A549 (cell line): Measurements from ENCODE around the gene NGLY1.

Experiments used
- BHLHE40 ChIP-seq: IDR thresholded peaks from 2 replicates; pipeline ENCODE4 v1.6.1; 2012; ENCODE audit warnings: low read depth, low read length, inconsistent platforms
- CHD2 ChIP-seq: fragments of 150-350 bp; IDR thresholded peaks from 2 replicates; pipeline ENCODE4 v1.6.1; 2014; ENCODE audit warnings: low read length; ENCODE audit not compliant: partially characterized antibody
- CTCF ChIP-seq: fragments of >200 bp; sonication (Bioruptor Twin); formaldehyde crosslinking; IDR thresholded peaks from 3 replicates; pipeline ENCODE4 v1.5.1; 2016
- EHMT2 ChIP-seq: fragments of 200-600 bp; sonication (generic); IDR thresholded peaks from 2 replicates; pipeline ENCODE4 v1.6.1; 2016; ENCODE audit warnings: antibody characterized with exemption, low read depth, mild to moderate bottlenecking, moderate library complexity
- EP300 ChIP-seq, 2 experiments: fragments of >200 bp; sonication (Bioruptor Twin); formaldehyde crosslinking; IDR thresholded peaks; 2 replicates in 1 of 2; 3 replicates in 1 of 2; pipeline ENCODE4 v1.6.1; 2016 to 2017
- MYC ChIP-seq: IDR thresholded peaks from 2 replicates; pipeline ENCODE4 v1.6.1; 2012; ENCODE audit warnings: mild to moderate bottlenecking, inconsistent platforms, low read length, improper control_type of control experiment, borderline replicate concordance
- NFE2L2 ChIP-seq: fragments of 150-350 bp; conservative IDR thresholded peaks from 2 replicates; pipeline ENCODE4 v1.6.1; 2014; ENCODE audit warnings: low read length
- POLR2A ChIP-seq: IDR thresholded peaks from 2 replicates; pipeline ENCODE4 v1.6.1; 2012; ENCODE audit warnings: mild to moderate bottlenecking, low read length
- RAD21 ChIP-seq, 2 experiments: fragments of >200 bp in 1 of 2; sonication (Bioruptor Twin) in 1 of 2; formaldehyde crosslinking in 1 of 2; IDR thresholded peaks in 1 of 2; conservative IDR thresholded peaks in 1 of 2; 2 replicates in 1 of 2; 3 replicates in 1 of 2; pipeline ENCODE4 v1.6.1; 2012 to 2018; ENCODE audit warnings: inconsistent platforms in 1 of 2
- REST ChIP-seq: fragments of 200-600 bp; sonication (generic); IDR thresholded peaks from 2 replicates; pipeline ENCODE4 v1.6.1; 2016; ENCODE audit warnings: antibody characterized with exemption, mild to moderate bottlenecking, moderate library complexity
- RFX5 ChIP-seq: fragments of 450-650 bp; IDR thresholded peaks from 2 replicates; pipeline ENCODE4 v1.7.1; 2014; ENCODE audit warnings: antibody characterized with exemption, mild to moderate bottlenecking, moderate library complexity
- ZFP36 ChIP-seq: fragments of 450-650 bp; IDR thresholded peaks from 2 replicates; pipeline ENCODE4 v1.6.1; 2014; ENCODE audit warnings: borderline replicate concordance; ENCODE audit not compliant: partially characterized antibody
- TF ChIP-seq, protein P1 (sequence below): IDR thresholded peaks from 2 replicates; pipeline ENCODE4 v1.6.1; 2012; ENCODE audit warnings: low read depth, borderline replicate concordance
- TF ChIP-seq, protein P2 (sequence below): IDR thresholded peaks from 2 replicates; pipeline ENCODE4 v1.6.1; 2012

GRCh38 chr3:25713341-25713985 lies 69.8 kb downstream of the NGLY1 start:
- TF ChIP-seq ZFP36 (no peak), REST (no peak), CTCF (no peak), CHD2 (no peak), POLR2A (no peak), EP300 (IDR thresholded peaks at IDR 0.05) (no peak), EHMT2 (no peak), RFX5 (no peak), MYC (no peak), NFE2L2 (no peak), RAD21 (conservative IDR thresholded peaks at IDR 0.05 in 1 of 2, IDR thresholded peaks at IDR 0.05 in 1 of 2) (no peak), BHLHE40 (no peak)
- TF ChIP-seq, protein P1, sequence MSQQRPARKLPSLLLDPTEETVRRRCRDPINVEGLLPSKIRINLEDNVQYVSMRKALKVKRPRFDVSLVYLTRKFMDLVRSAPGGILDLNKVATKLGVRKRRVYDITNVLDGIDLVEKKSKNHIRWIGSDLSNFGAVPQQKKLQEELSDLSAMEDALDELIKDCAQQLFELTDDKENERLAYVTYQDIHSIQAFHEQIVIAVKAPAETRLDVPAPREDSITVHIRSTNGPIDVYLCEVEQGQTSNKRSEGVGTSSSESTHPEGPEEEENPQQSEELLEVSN: no peak
- TF ChIP-seq, protein P2, sequence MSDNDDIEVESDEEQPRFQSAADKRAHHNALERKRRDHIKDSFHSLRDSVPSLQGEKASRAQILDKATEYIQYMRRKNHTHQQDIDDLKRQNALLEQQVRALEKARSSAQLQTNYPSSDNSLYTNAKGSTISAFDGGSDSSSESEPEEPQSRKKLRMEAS: no peak
